Ovary (tissue), 3 donors: ENCODE results near the gene STOML3.

Experiments
- EP300 ChIP-seq: sonication (generic); formaldehyde crosslinking; IDR thresholded peaks from one replicate; pipeline ENCODE4 v1.6.1; 2017; ENCODE audit warnings: antibody characterized with exemption
- POLR2A ChIP-seq: fragments of 450-650 bp; IDR thresholded peaks from one replicate; pipeline ENCODE4 v1.6.1; 2017; ENCODE audit warnings: antibody characterized with exemption, mild to moderate bottlenecking, moderate library complexity
- TF ChIP-seq, protein P1 (sequence below), 3 donors: fragments of 450-650 bp in 2 of 3; fragments of 200-600 bp in 1 of 3; IDR thresholded peaks; one replicate each; pipeline versions ENCODE4 v1.5.1 to v1.8.0; 2016 to 2022; ENCODE audit warnings: antibody characterized with exemption in 3 of 3, mild to moderate bottlenecking in 1 of 3
- donor health status: DM: no; HTN: no; CAD: no.

DNA sequence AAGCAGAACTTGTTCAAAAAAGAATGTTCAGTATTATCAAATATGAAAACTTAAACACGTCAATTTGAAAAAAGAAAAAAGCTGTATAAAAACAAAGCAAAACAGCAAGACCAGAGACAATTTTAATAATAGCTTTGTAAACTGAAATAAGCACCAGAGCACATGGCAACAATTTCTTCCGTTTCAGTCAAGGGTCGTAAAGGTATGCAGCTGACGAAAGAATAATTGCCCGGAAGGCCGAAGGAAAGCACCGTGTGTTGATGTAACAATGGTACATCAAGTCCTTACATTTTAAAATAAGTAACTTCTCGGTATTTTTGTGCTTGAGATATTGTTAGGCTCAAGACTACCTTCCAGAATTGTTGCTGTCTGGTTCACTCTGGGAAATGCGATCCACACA is 45.6 kb upstream of the STOML3 start:
- TF ChIP-seq, protein P1, sequence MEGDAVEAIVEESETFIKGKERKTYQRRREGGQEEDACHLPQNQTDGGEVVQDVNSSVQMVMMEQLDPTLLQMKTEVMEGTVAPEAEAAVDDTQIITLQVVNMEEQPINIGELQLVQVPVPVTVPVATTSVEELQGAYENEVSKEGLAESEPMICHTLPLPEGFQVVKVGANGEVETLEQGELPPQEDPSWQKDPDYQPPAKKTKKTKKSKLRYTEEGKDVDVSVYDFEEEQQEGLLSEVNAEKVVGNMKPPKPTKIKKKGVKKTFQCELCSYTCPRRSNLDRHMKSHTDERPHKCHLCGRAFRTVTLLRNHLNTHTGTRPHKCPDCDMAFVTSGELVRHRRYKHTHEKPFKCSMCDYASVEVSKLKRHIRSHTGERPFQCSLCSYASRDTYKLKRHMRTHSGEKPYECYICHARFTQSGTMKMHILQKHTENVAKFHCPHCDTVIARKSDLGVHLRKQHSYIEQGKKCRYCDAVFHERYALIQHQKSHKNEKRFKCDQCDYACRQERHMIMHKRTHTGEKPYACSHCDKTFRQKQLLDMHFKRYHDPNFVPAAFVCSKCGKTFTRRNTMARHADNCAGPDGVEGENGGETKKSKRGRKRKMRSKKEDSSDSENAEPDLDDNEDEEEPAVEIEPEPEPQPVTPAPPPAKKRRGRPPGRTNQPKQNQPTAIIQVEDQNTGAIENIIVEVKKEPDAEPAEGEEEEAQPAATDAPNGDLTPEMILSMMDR (IDR thresholded peaks at IDR 0.05) = no peak
- no peak for TF ChIP-seq EP300
- TF ChIP-seq POLR2A = no peak
